Endothelial cell of umbilical vein (primary cell): ENCODE measurements around the gene NCLN. TPM values are rescaled to one million over a fixed set of nuclear protein-coding genes. Genes with fewer than 3 reads are reported as not detected.

Experiments used
- BruUV-seq: library from RNA; stranded (reverse); fragments of 400-500 nt; replicated peaks from 2 replicates; lab custom pipeline; 2021; lab: Mats Ljungman, UMichigan
- CTCF ChIA-PET: fragments of 300-600, 350-600 bp; sonication (Branson Sonifier 250); formaldehyde crosslinking; loops from one replicate; lab custom pipeline; 2021; ENCODE audit warnings: antibody characterized with exemption, inconsistent platforms; lab: Charles Lee
- POLR2A ChIA-PET: fragments of 300-600, 350-600 bp; sonication (Branson Sonifier 250); formaldehyde crosslinking; loops from one replicate; lab custom pipeline; 2021; ENCODE audit warnings: antibody characterized with exemption, inconsistent platforms; lab: Charles Lee
- DNase-seq: peaks from one replicate; pipeline ENCODE4 v3.0.0-alpha.2; 2011; ENCODE audit warnings: low read depth, low spot score
- FAIRE-seq: peaks from 2 replicates; lab custom pipeline; 2011; peaks lifted over from hg19 to GRCh38; lab: Jason Lieb, UNC
- H2AFZ ChIP-seq: 2 replicates; pipeline ENCODE4 v1.6.0; 2012; ENCODE audit warnings: low read depth, low read length, control low read depth, inconsistent platforms
- H3K27ac ChIP-seq: 2 replicates; pipeline ENCODE4 v1.5.1; 2011; ENCODE audit warnings: low read depth, mild to moderate bottlenecking, control low read depth, low read length, moderate library complexity; ENCODE audit not compliant: insufficient read depth
- H3K27me3 ChIP-seq, 2 experiments: 2 replicates each; pipeline versions ENCODE4 v1.6.0 to v1.6.1; 2011; ENCODE audit warnings: low read length in 2 of 2, mixed read lengths in 1 of 2; ENCODE audit not compliant: control insufficient read depth in 2 of 2, insufficient read depth in 2 of 2
- H3K36me3 ChIP-seq, 2 experiments: 2 replicates in 1 of 2; 3 replicates in 1 of 2; pipeline ENCODE4 v1.5.1; 2011; ENCODE audit warnings: low read length in 2 of 2, mild to moderate bottlenecking in 1 of 2, moderate library complexity in 1 of 2; ENCODE audit not compliant: control insufficient read depth in 2 of 2, insufficient read depth in 2 of 2; ENCODE audit errors: extremely low read depth in 1 of 2
- H3K4me1 ChIP-seq: 3 replicates; pipeline ENCODE4 v1.5.1; 2011; ENCODE audit warnings: mild to moderate bottlenecking, low read length; ENCODE audit not compliant: control insufficient read depth, insufficient read depth; ENCODE audit errors: extremely low read depth
- H3K4me2 ChIP-seq: 2 replicates; pipeline ENCODE4 v1.6.1; 2011; ENCODE audit warnings: low read length, control low read depth, mixed read lengths; ENCODE audit not compliant: insufficient read depth
- H3K4me3 ChIP-seq, 3 experiments: fragments of 200-600 bp in 1 of 3; sonication (generic), shearing (Covaris generic) in 1 of 3; replicated peaks in 1 of 3; 2 replicates each; pipeline ENCODE4 v1.5.1; 2011 to 2016; ENCODE audit warnings: control low read depth in 3 of 3, low read length in 3 of 3, mild to moderate bottlenecking in 2 of 3, inconsistent platforms in 1 of 3, low read depth in 1 of 3, moderate library complexity in 1 of 3; ENCODE audit not compliant: insufficient read depth in 1 of 3
- H3K79me2 ChIP-seq: 2 replicates; pipeline ENCODE4 v1.6.0; 2012; ENCODE audit warnings: low read length, inconsistent platforms; ENCODE audit not compliant: control insufficient read depth, insufficient read depth
- H3K9ac ChIP-seq: replicated peaks from 2 replicates; pipeline ENCODE3; 2011; ENCODE audit warnings: low read length, control low read depth; ENCODE audit not compliant: insufficient read depth; ENCODE audit errors: extremely low read depth
- H3K9me1 ChIP-seq: replicated peaks from 3 replicates; pipeline ENCODE4 v1.6.0; 2011; ENCODE audit warnings: mild to moderate bottlenecking, low read length; ENCODE audit not compliant: control insufficient read depth, insufficient read depth; ENCODE audit errors: extremely low read depth
- H3K9me3 ChIP-seq: replicated peaks from 2 replicates; pipeline ENCODE4 v1.5.1; 2012; ENCODE audit warnings: low read length, inconsistent platforms; ENCODE audit not compliant: control insufficient read depth, insufficient read depth
- H4K20me1 ChIP-seq: replicated peaks from 2 replicates; pipeline ENCODE3; 2011; ENCODE audit warnings: mild to moderate bottlenecking, low read length; ENCODE audit not compliant: control insufficient read depth, insufficient read depth; ENCODE audit errors: extremely low read depth
- EZH2 ChIP-seq: IDR thresholded peaks from 2 replicates; pipeline ENCODE4 v1.6.1; 2012; ENCODE audit warnings: borderline replicate concordance, low read depth, mild to moderate bottlenecking, moderate library complexity, low read length, inconsistent platforms; ENCODE audit not compliant: severe bottlenecking
- FOS ChIP-seq: IDR thresholded peaks from 2 replicates; pipeline ENCODE4 v1.6.1; 2011; ENCODE audit warnings: mild to moderate bottlenecking, low read length, moderate library complexity, borderline replicate concordance; ENCODE audit not compliant: insufficient read depth
- GATA2 ChIP-seq: IDR thresholded peaks from 2 replicates; pipeline ENCODE4 v1.7.0; 2011; ENCODE audit warnings: low read depth, mild to moderate bottlenecking, moderate library complexity, mixed read lengths, low read length; ENCODE audit not compliant: insufficient read length, insufficient read depth
- JUN ChIP-seq: IDR thresholded peaks from 2 replicates; pipeline ENCODE4 v1.6.1; 2011; ENCODE audit warnings: borderline replicate concordance, low read depth; ENCODE audit not compliant: insufficient read length, insufficient read depth
- MYC ChIP-seq: IDR thresholded peaks from one replicate; pipeline ENCODE4 v1.6.1; 2011; ENCODE audit warnings: mild to moderate bottlenecking, low read depth, low read length
- POLR2A ChIP-seq: IDR thresholded peaks from 2 replicates; pipeline ENCODE4 v1.6.1; 2012; ENCODE audit warnings: low read depth, mild to moderate bottlenecking, control low read depth, low read length
- POLR2AphosphoS5 ChIP-seq: IDR thresholded peaks from 2 replicates; pipeline ENCODE4 v1.6.1; 2012; ENCODE audit warnings: low read depth, mild to moderate bottlenecking, control low read depth, low read length, moderate library complexity; ENCODE audit not compliant: insufficient read depth
- dilution Hi-C: fragments of 300-500 bp; cut with MboI; formaldehyde crosslinking; loops from one replicate; pipeline ENCODE4 v1.15.0; 2019; ENCODE audit warnings: low sequenced_read_pairs; ENCODE audit not compliant: extremely low pct_ligation_motif_present
- intact Hi-C: fragments of 100-400 bp; cut with micrococcal nuclease; formaldehyde crosslinking; loops from one replicate; pipeline ENCODE4 v1.10.0; 2022
- polyA plus RNA-seq, 4 experiments: library from polyadenylated mRNA; depleted of rRNA in 3 of 4; stranded (reverse) in 3 of 4; unstranded in 1 of 4; fragments of >200 nt; gene quantifications; 2 replicates each; pipeline versions ENCODE4 v1.2.1 to v1.2.3, GENCODE V29; 2011 to 2012; ENCODE audit warnings: missing spikeins in 1 of 4
- total RNA-seq: library from RNA; stranded (reverse); gene quantifications from 2 replicates; pipeline ENCODE4 v1.2.3, GENCODE V29; 2021
- TF ChIP-seq, protein P1 (sequence below): IDR thresholded peaks from 2 replicates; pipeline ENCODE4 v1.6.1; 2011; ENCODE audit not compliant: insufficient read depth, insufficient read length
- TF ChIP-seq, protein P2 (sequence below), 2 donors: IDR thresholded peaks; 1 replicate in 1 of 2; 2 replicates in 1 of 2; pipeline ENCODE4 v1.5.1; 2011; ENCODE audit warnings: low read length in 2 of 2, mild to moderate bottlenecking in 2 of 2, moderate library complexity in 2 of 2, control low read depth in 1 of 2, inconsistent platforms in 1 of 2, low read depth in 1 of 2; ENCODE audit not compliant: insufficient read depth in 1 of 2; ENCODE audit errors: extremely low read depth in 1 of 2

The NCLN gene
- total and polyA plus RNA-seq, 2 donors (not counting 3 experiments of a cell fraction or from before 2014, with no cell fraction given), result 97.2 to 102 TPM

DNA sequence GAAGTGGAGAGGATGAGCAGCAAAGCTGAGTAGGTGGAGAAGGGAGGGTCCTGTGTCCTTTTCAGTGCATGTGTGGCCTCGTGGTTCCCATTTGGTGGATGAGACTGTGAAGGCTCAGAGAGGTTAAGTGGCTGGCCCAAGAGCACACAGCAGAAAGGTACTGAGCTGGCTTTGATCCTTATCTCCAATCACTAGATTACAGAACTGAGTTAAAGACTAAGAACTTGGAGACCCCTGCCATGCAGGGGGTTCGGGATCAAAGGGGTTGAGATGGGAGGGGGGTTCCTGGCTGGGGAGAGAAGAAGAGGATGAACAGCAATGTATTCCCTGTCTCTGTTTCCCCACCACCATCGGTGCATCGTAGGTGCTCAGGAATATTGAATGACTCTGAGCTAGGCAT lies 50.5 kb downstream of the NCLN start:
- Histone ChIP-seq H4K20me1 (no peaks in the 10 kb centered on the region), H3K9me1 (no peaks in the 10 kb centered on the region), H3K4me1 (no peaks in the 10 kb centered on the region), H3K9me3 (no peaks in the 10 kb centered on the region), H3K27me3 (no peaks in the 10 kb centered on the region), H3K79me2 (no peaks in the 10 kb centered on the region), H3K4me3 (no peak overlapping the region), H3K4me2 (no peak overlapping the region), H2AFZ (no peak overlapping the region), H3K9ac (no peak overlapping the region), H3K36me3 (no peaks in the 10 kb centered on the region), H3K27ac (no peak overlapping the region)
- intact Hi-C loops, result no loop called here
- DNase-seq, result no peak
- CTCF ChIA-PET, result interaction anchor here (1.3 kb wide), 1 partner anchor 69 kb away, joined by 3 read pairs; no protein-coding TSS in a partner anchor
- POLR2A ChIA-PET, result no interaction called here
- no TSS peak for BruUV-seq
- FAIRE-seq, result no peak
- TF ChIP-seq FOS (no peak), JUN (no peak), EZH2 (no peak), GATA2 (no peak)
- TF ChIP-seq, protein P1, sequence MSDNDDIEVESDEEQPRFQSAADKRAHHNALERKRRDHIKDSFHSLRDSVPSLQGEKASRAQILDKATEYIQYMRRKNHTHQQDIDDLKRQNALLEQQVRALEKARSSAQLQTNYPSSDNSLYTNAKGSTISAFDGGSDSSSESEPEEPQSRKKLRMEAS, result no peak
- dilution Hi-C loops, result no loop called here

DNA sequence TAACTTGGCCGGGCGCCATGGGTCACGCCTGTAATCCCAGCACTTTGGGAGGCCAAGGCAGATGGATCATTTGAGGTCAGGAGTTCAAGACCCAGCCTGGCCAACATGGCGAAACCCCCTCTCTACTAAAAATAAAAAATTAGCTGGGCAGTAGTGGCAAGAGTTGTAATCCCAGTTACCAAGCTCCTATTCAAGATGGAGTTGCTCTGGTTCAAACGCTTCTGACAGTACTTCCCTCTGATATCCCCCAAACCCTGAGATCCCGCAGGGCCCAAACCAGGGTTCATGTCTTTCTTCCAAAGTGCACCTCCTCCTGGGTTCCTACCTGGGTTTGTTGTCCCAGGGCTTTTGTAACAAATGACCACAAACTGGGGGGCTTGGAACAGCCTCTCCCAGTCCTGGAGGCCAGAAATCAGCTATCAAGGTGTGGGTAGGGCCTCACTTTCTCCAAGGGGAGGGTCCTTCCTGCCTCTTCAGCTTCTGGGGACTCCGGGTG lies 52.4 kb downstream of the NCLN start:
- dilution Hi-C loops, result no loop called here
- intact Hi-C loops, result no loop called here
- no peaks in the 10 kb centered on the region for H3K9me3 ChIP-seq
- no peaks in the 10 kb centered on the region for H3K9me1 ChIP-seq
- CTCF ChIA-PET, result interaction anchor here (1.0 kb wide), 2 partner anchors 12 to 16 kb away, joined by 3 to 4 read pairs; no protein-coding TSS in a partner anchor
- no peak overlapping the region for H2AFZ ChIP-seq
- FAIRE-seq (no peak), DNase-seq (no peak)
- H3K36me3 ChIP-seq, result no peaks in the 10 kb centered on the region
- no peaks in the 10 kb centered on the region for H3K27me3 ChIP-seq
- no peak for TF ChIP-seq FOS
- TF ChIP-seq MYC, result no peak
- TF ChIP-seq JUN, result no peak
- no peak for TF ChIP-seq EZH2
- TF ChIP-seq, protein P2, sequence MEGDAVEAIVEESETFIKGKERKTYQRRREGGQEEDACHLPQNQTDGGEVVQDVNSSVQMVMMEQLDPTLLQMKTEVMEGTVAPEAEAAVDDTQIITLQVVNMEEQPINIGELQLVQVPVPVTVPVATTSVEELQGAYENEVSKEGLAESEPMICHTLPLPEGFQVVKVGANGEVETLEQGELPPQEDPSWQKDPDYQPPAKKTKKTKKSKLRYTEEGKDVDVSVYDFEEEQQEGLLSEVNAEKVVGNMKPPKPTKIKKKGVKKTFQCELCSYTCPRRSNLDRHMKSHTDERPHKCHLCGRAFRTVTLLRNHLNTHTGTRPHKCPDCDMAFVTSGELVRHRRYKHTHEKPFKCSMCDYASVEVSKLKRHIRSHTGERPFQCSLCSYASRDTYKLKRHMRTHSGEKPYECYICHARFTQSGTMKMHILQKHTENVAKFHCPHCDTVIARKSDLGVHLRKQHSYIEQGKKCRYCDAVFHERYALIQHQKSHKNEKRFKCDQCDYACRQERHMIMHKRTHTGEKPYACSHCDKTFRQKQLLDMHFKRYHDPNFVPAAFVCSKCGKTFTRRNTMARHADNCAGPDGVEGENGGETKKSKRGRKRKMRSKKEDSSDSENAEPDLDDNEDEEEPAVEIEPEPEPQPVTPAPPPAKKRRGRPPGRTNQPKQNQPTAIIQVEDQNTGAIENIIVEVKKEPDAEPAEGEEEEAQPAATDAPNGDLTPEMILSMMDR (IDR thresholded peaks at IDR 0.05; ENCODE audit: extremely low read depth in 1 of 2, insufficient read depth in 1 of 2, low read depth in 1 of 2, low read length in 2 of 2), result no peak
- TF ChIP-seq, protein P1, result no peak
- TF ChIP-seq POLR2AphosphoS5, result no peak
- TF ChIP-seq POLR2A, result no peak
- no peak for TF ChIP-seq GATA2
- no peak overlapping the region for H3K4me3 ChIP-seq
- H3K27ac ChIP-seq, result no peak overlapping the region
- no peak overlapping the region for H3K9ac ChIP-seq
- H3K4me1 ChIP-seq, result no peaks in the 10 kb centered on the region
- H3K4me2 ChIP-seq, result no peak overlapping the region
- POLR2A ChIA-PET, result no interaction called here
- no peaks in the 10 kb centered on the region for H4K20me1 ChIP-seq
- no peaks in the 10 kb centered on the region for H3K79me2 ChIP-seq
- BruUV-seq, result no TSS peak
